ENCODE data around the gene ANKRD44.

ANKRD44 gene

DNA sequence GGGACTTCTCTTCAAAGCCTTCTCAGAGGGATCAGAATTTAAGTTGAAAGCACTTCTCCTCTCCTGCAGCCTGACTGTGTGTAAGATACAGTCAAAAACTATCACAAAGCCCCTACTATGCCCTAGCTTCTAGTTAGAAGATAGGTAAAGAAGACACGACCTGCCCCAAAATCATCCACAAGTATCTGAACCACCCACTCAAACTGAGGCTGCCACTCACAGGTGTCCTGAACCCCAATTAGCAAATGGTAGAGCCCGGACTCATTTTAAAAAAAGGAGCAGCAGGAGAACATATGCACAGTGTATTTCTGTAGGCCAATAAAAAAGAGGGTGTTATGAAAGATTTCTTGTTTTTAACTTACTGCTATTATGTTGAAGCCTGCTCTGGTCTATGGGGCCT lies 74.4 kb downstream of the ANKRD44 start:
- no peak for DNase-seq
- peak overlapping the region; percentile 7 for H3K4me3 ChIP-seq (ENCODE audit: insufficient read depth, low read depth, low read length, poor library complexity, severe bottlenecking)
- no peaks in the 10 kb centered on the region for H3K9me3 ChIP-seq (ENCODE audit: control insufficient read depth, low read length)
- no peaks in the 10 kb centered on the region for H3K27me3 ChIP-seq (replicated peaks; ENCODE audit: control insufficient read depth, insufficient read depth, low read length, poor library complexity, severe bottlenecking)
- H3K36me3 ChIP-seq (ENCODE audit: control insufficient read depth, insufficient read depth, low read length), result no peaks in the 10 kb centered on the region
- peaks cover 73% of the 10 kb centered on the region for H3K4me1 ChIP-seq (ENCODE audit: control insufficient read depth, insufficient read depth, low read length, poor library complexity, severe bottlenecking)
- H3K27ac ChIP-seq (ENCODE audit: insufficient read depth, low read length, poor library complexity, severe bottlenecking), result peak overlapping the region; percentile 79

DNA sequence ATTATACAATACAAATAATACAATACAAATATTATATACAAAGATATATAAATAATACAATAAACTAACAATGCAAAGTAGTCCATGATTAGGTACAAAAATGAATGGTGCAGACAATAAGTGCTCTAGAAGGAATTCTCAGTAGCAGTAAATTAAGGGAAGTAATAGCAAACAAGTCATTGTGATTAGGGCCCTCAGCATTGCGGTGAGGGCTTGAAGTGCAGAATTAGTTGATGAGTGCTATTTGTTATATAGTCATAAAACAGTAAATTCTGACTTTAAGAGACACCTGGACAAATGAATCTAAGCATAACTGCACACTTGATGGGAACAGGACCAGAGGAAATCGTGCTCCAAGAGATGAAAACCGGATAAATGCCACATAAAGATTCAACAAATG lies 74.9 kb downstream of the ANKRD44 start:
- no peak for DNase-seq
- peak overlapping the region; percentile 79 for H3K27ac ChIP-seq (ENCODE audit: insufficient read depth, low read length, poor library complexity, severe bottlenecking)
- no peaks in the 10 kb centered on the region for H3K9me3 ChIP-seq (ENCODE audit: control insufficient read depth, low read length)
- H3K36me3 ChIP-seq (ENCODE audit: control insufficient read depth, insufficient read depth, low read length), result no peaks in the 10 kb centered on the region
- no peak overlapping the region for H3K4me3 ChIP-seq (ENCODE audit: insufficient read depth, low read depth, low read length, poor library complexity, severe bottlenecking)
- H3K4me1 ChIP-seq (ENCODE audit: control insufficient read depth, insufficient read depth, low read length, poor library complexity, severe bottlenecking), result peaks cover 72% of the 10 kb centered on the region
- H3K27me3 ChIP-seq (replicated peaks; ENCODE audit: control insufficient read depth, insufficient read depth, low read length, poor library complexity, severe bottlenecking), result no peaks in the 10 kb centered on the region

- Histone ChIP-seq H3K4me1 (ENCODE audit: control insufficient read depth, insufficient read depth, low read length, poor library complexity, severe bottlenecking) (peaks cover 75% of the 10 kb centered on the region), H3K4me3 (ENCODE audit: insufficient read depth, low read depth, low read length, poor library complexity, severe bottlenecking) (no peak overlapping the region), H3K36me3 (ENCODE audit: control insufficient read depth, insufficient read depth, low read length) (no peaks in the 10 kb centered on the region), H3K9me3 (ENCODE audit: control insufficient read depth, low read length) (no peaks in the 10 kb centered on the region), H3K27ac (ENCODE audit: insufficient read depth, low read length, poor library complexity, severe bottlenecking) (no peak overlapping the region), H3K27me3 (replicated peaks; ENCODE audit: control insufficient read depth, insufficient read depth, low read length, poor library complexity, severe bottlenecking) (no peaks in the 10 kb centered on the region)
- DNase-seq, result no peak
Measured at GRCh38 chr2:197234671-197235191, 75.8 kb downstream of the ANKRD44 start.

GRCh38 chr2:197233473-197233872 lies 77.1 kb downstream of the ANKRD44 start:
- H3K27me3 ChIP-seq (replicated peaks; ENCODE audit: control insufficient read depth, insufficient read depth, low read length, poor library complexity, severe bottlenecking), result no peaks in the 10 kb centered on the region
- H3K36me3 ChIP-seq (ENCODE audit: control insufficient read depth, insufficient read depth, low read length), result no peaks in the 10 kb centered on the region
- peaks cover 67% of the 10 kb centered on the region for H3K4me1 ChIP-seq (ENCODE audit: control insufficient read depth, insufficient read depth, low read length, poor library complexity, severe bottlenecking)
- no peak overlapping the region for H3K4me3 ChIP-seq (ENCODE audit: insufficient read depth, low read depth, low read length, poor library complexity, severe bottlenecking)
- H3K9me3 ChIP-seq (ENCODE audit: control insufficient read depth, low read length), result no peaks in the 10 kb centered on the region
- DNase-seq, result no peak
- no peak overlapping the region for H3K27ac ChIP-seq (ENCODE audit: insufficient read depth, low read length, poor library complexity, severe bottlenecking)

- Histone ChIP-seq H3K36me3 (ENCODE audit: control insufficient read depth, insufficient read depth, low read length) (no peaks in the 10 kb centered on the region), H3K9me3 (ENCODE audit: control insufficient read depth, low read length) (no peaks in the 10 kb centered on the region), H3K4me1 (ENCODE audit: control insufficient read depth, insufficient read depth, low read length, poor library complexity, severe bottlenecking) (peaks cover 60% of the 10 kb centered on the region), H3K27me3 (replicated peaks; ENCODE audit: control insufficient read depth, insufficient read depth, low read length, poor library complexity, severe bottlenecking) (no peaks in the 10 kb centered on the region), H3K4me3 (ENCODE audit: insufficient read depth, low read depth, low read length, poor library complexity, severe bottlenecking) (no peak overlapping the region), H3K27ac (ENCODE audit: insufficient read depth, low read length, poor library complexity, severe bottlenecking) (no peak overlapping the region)
- no peak for DNase-seq
Measured at GRCh38 chr2:197232010-197232409, 78.6 kb downstream of the ANKRD44 start.

DNA sequence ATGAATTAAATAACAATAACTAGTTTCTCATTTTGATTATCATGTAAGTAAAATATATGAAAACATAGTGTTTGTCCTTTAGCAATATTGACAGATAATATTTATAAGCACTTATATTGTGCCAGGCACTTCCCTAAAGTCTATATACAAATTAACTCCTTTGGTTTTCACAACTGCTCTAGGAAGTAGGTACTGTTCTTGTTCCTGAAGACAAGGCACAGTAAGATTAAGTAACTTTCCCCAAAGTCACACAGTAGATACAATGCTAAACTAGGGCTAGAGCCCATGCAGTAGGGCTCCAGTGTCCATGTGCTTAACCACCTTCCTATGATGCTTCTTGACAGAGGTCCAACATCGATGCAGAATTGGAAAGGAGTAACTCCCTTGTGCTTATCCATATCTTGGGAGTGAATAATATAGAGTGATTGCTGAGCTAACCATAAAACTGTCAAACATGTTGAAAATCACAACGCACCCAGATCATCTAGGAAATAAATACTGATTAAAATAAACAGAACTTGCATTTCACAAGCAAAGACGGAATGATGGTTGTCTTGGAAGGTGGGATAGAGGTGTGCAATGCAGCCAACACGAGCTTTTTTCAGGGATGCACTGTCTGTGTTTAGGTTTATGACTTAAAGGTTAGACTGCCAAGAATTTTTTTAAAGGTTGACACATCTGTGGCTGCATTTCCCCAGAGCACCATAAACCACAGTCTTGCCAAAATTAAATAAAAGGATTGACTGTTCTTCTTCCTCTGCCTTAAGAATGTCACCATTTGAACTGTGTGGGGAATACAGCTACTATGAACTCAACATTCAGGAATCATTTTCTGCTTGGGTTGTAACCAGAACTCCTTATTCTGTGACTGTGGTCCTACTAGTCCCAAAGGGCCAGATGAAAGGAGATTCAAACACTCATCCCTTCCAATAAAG lies 80.8 kb downstream of the ANKRD44 start:
- no peaks in the 10 kb centered on the region for H3K27me3 ChIP-seq (replicated peaks; ENCODE audit: control insufficient read depth, insufficient read depth, low read length, poor library complexity, severe bottlenecking)
- DNase-seq, result no peak
- no peaks in the 10 kb centered on the region for H3K9me3 ChIP-seq (ENCODE audit: control insufficient read depth, low read length)
- H3K4me1 ChIP-seq (ENCODE audit: control insufficient read depth, insufficient read depth, low read length, poor library complexity, severe bottlenecking), result peaks cover 49% of the 10 kb centered on the region
- peak overlapping the region; percentile 9 for H3K27ac ChIP-seq (ENCODE audit: insufficient read depth, low read length, poor library complexity, severe bottlenecking)
- H3K4me3 ChIP-seq (ENCODE audit: insufficient read depth, low read depth, low read length, poor library complexity, severe bottlenecking), result no peak overlapping the region
- H3K36me3 ChIP-seq (ENCODE audit: control insufficient read depth, insufficient read depth, low read length), result no peaks in the 10 kb centered on the region

GRCh38 chr2:197223451-197223850 lies 87.1 kb downstream of the ANKRD44 start:
- Histone ChIP-seq H3K9me3 (ENCODE audit: control insufficient read depth, low read length) (no peaks in the 10 kb centered on the region), H3K4me1 (ENCODE audit: control insufficient read depth, insufficient read depth, low read length, poor library complexity, severe bottlenecking) (peaks cover 19% of the 10 kb centered on the region), H3K4me3 (ENCODE audit: insufficient read depth, low read depth, low read length, poor library complexity, severe bottlenecking) (no peak overlapping the region), H3K36me3 (ENCODE audit: control insufficient read depth, insufficient read depth, low read length) (peaks cover 5% of the 10 kb centered on the region), H3K27me3 (replicated peaks; ENCODE audit: control insufficient read depth, insufficient read depth, low read length, poor library complexity, severe bottlenecking) (no peaks in the 10 kb centered on the region), H3K27ac (ENCODE audit: insufficient read depth, low read length, poor library complexity, severe bottlenecking) (no peak overlapping the region)
- no peak for DNase-seq

GRCh38 chr2:197219636-197220035 lies 90.9 kb downstream of the ANKRD44 start:
- no peaks in the 10 kb centered on the region for H3K9me3 ChIP-seq (ENCODE audit: control insufficient read depth, low read length)
- H3K27ac ChIP-seq (ENCODE audit: insufficient read depth, low read length, poor library complexity, severe bottlenecking), result no peak overlapping the region
- no peak for DNase-seq
- H3K4me3 ChIP-seq (ENCODE audit: insufficient read depth, low read depth, low read length, poor library complexity, severe bottlenecking), result no peak overlapping the region
- no peaks in the 10 kb centered on the region for H3K27me3 ChIP-seq (replicated peaks; ENCODE audit: control insufficient read depth, insufficient read depth, low read length, poor library complexity, severe bottlenecking)
- H3K4me1 ChIP-seq (ENCODE audit: control insufficient read depth, insufficient read depth, low read length, poor library complexity, severe bottlenecking), result peaks cover 46% of the 10 kb centered on the region
- peaks cover 5% of the 10 kb centered on the region for H3K36me3 ChIP-seq (ENCODE audit: control insufficient read depth, insufficient read depth, low read length)

- Histone ChIP-seq H3K27ac (ENCODE audit: insufficient read depth, low read length, poor library complexity, severe bottlenecking) (peak overlapping the region; percentile 40), H3K36me3 (ENCODE audit: control insufficient read depth, insufficient read depth, low read length) (no peaks in the 10 kb centered on the region), H3K4me3 (ENCODE audit: insufficient read depth, low read depth, low read length, poor library complexity, severe bottlenecking) (no peak overlapping the region), H3K27me3 (replicated peaks; ENCODE audit: control insufficient read depth, insufficient read depth, low read length, poor library complexity, severe bottlenecking) (no peaks in the 10 kb centered on the region), H3K4me1 (ENCODE audit: control insufficient read depth, insufficient read depth, low read length, poor library complexity, severe bottlenecking) (peaks cover 58% of the 10 kb centered on the region), H3K9me3 (ENCODE audit: control insufficient read depth, low read length) (no peaks in the 10 kb centered on the region)
- no peak for DNase-seq
Measured at GRCh38 chr2:197217541-197217940, 93.0 kb downstream of the ANKRD44 start.

DNA sequence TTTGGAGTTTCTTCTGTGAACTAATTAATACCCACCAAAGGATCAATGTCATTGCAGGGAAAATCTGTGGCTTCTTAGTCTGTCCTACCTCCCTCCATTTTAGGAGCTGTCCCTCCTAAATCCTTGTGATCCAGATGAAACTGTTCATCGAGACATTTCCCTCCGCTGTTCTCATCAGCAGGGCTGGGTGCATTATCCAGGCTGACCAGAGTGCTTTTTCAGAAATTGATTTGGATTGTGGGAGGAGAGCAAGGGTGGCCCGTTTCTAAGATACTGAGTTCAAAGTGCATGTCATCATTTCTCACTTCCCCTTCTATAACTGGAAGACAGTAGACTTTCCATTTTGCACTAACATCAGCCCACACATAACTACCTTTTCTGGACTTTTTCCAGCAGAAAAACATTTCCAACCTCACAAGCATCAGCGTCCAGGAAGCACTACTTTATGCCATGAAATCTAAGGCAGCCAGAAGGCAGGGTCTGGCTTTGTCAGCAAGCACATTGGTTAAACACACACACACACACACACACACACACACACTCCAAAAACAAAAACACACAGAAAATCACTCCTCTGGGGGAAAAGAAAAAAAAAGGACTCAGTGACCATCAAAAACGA lies 94.1 kb downstream of the ANKRD44 start:
- peaks cover 63% of the 10 kb centered on the region for H3K4me1 ChIP-seq (ENCODE audit: control insufficient read depth, insufficient read depth, low read length, poor library complexity, severe bottlenecking)
- H3K36me3 ChIP-seq (ENCODE audit: control insufficient read depth, insufficient read depth, low read length), result no peaks in the 10 kb centered on the region
- H3K9me3 ChIP-seq (ENCODE audit: control insufficient read depth, low read length), result no peaks in the 10 kb centered on the region
- peak overlapping the region; percentile 40 for H3K27ac ChIP-seq (ENCODE audit: insufficient read depth, low read length, poor library complexity, severe bottlenecking)
- no peak overlapping the region for H3K4me3 ChIP-seq (ENCODE audit: insufficient read depth, low read depth, low read length, poor library complexity, severe bottlenecking)
- no peaks in the 10 kb centered on the region for H3K27me3 ChIP-seq (replicated peaks; ENCODE audit: control insufficient read depth, insufficient read depth, low read length, poor library complexity, severe bottlenecking)
- DNase-seq, result no peak
